ENCODE measurements around the gene DMRT1.

Gene DMRT1

GRCh38 chr9:971901-972500, 130.5 kb downstream of the DMRT1 start:
- in situ Hi-C loops (cut with MboI; ENCODE audit: low sequenced_read_pairs, unreplicated experiment) = loop anchor here (10.0 kb wide), 1 partner anchor 73 kb away; no protein-coding TSS in a partner anchor
- DNase-seq (ENCODE audit: low spot score) = peak; percentile 47

GRCh38 chr9:972501-973294, 131.2 kb downstream of the DMRT1 start:
- DNase-seq (ENCODE audit: low spot score) = peak; percentile 32
- in situ Hi-C loops (cut with MboI; ENCODE audit: low sequenced_read_pairs, unreplicated experiment) = loop anchor here (10.0 kb wide), 1 partner anchor 72 kb away; no protein-coding TSS in a partner anchor
- no peak for TF ChIP-seq CTCF (IDR thresholded peaks at IDR 0.05; ENCODE audit: borderline replicate concordance, control extremely low read depth, extremely low read depth, insufficient read depth, missing control alignments)

More at GRCh38 chr9:971901-972500, 130.5 kb downstream of the DMRT1 start:
- TF ChIP-seq CTCF (IDR thresholded peaks at IDR 0.05; ENCODE audit: borderline replicate concordance, control extremely low read depth, extremely low read depth, insufficient read depth, missing control alignments) = no peak

GRCh38 chr9:973295-973834, 131.9 kb downstream of the DMRT1 start:
- in situ Hi-C loops (cut with MboI; ENCODE audit: low sequenced_read_pairs, unreplicated experiment) = loop anchor here (10.0 kb wide), 1 partner anchor 71 kb away; no protein-coding TSS in a partner anchor
- no peak for TF ChIP-seq CTCF (IDR thresholded peaks at IDR 0.05; ENCODE audit: borderline replicate concordance, control extremely low read depth, extremely low read depth, insufficient read depth, missing control alignments)
- DNase-seq (ENCODE audit: low spot score) = no peak

GRCh38 chr9:974031-974995, 132.8 kb downstream of the DMRT1 start:
- DNase-seq (ENCODE audit: low spot score) = no peak
- in situ Hi-C loops (cut with MboI; ENCODE audit: low sequenced_read_pairs, unreplicated experiment) = loop anchor here (10.0 kb wide), 1 partner anchor 70 kb away; no protein-coding TSS in a partner anchor
- no peak for TF ChIP-seq CTCF (IDR thresholded peaks at IDR 0.05; ENCODE audit: borderline replicate concordance, control extremely low read depth, extremely low read depth, insufficient read depth, missing control alignments)

GRCh38 chr9:974996-975739, 133.7 kb downstream of the DMRT1 start:
- in situ Hi-C loops (cut with MboI; ENCODE audit: low sequenced_read_pairs, unreplicated experiment) = loop anchor here (10.0 kb wide), 1 partner anchor 70 kb away; no protein-coding TSS in a partner anchor
- DNase-seq (ENCODE audit: low spot score) = no peak
- no peak for TF ChIP-seq CTCF (IDR thresholded peaks at IDR 0.05; ENCODE audit: borderline replicate concordance, control extremely low read depth, extremely low read depth, insufficient read depth, missing control alignments)

Data from GM13976 (cell line).